IgD-negative memory B cell (primary cell): ENCODE results near the gene EBF3. TPM values are rescaled to one million over a fixed set of nuclear protein-coding genes. Genes with fewer than 3 reads are reported as not detected.
A peak's percentile ranks its signal among the peaks of the same experiment; 100 is the strongest.

ENCODE experiments used
- H3K27ac Mint-ChIP-seq, 3 donors: one replicate each; pipeline ENCODE4 v1.8.0; 2020 to 2022; ENCODE audit warnings: mild to moderate bottlenecking in 3 of 3, mixed read lengths in 3 of 3, moderate library complexity in 1 of 3
- H3K27me3 Mint-ChIP-seq: one replicate; pipeline ENCODE4 v1.8.0; 2021; ENCODE audit warnings: mixed read lengths
- H3K36me3 Mint-ChIP-seq: one replicate; pipeline ENCODE4 v1.8.0; 2020; ENCODE audit warnings: mild to moderate bottlenecking, mixed read lengths
- H3K4me1 Mint-ChIP-seq, 3 donors: one replicate each; pipeline ENCODE4 v1.8.0; 2020 to 2022; ENCODE audit warnings: mixed read lengths in 3 of 3, mild to moderate bottlenecking in 1 of 3
- H3K4me3 Mint-ChIP-seq, 4 donors: one replicate each; pipeline ENCODE4 v1.8.0; 2020 to 2022; ENCODE audit warnings: mild to moderate bottlenecking in 4 of 4, mixed read lengths in 4 of 4, moderate library complexity in 3 of 4
- H3K9me3 Mint-ChIP-seq, 3 donors: one replicate each; pipeline ENCODE4 v1.8.0; 2020 to 2021; ENCODE audit warnings: mixed read lengths in 3 of 3, mild to moderate bottlenecking in 1 of 3
- polyA plus RNA-seq: library from polyadenylated mRNA; unstranded; fragments of 300-500 nt; fragmentation: Illumina TruSeq; gene quantifications from one replicate; pipeline ENCODE4 v1.2.3, GENCODE V29; 2021

EBF3 gene
- polyA plus RNA-seq, 1 donor from 2014 or later = not detected

GRCh38 chr10:129909531-129910256 lies 54.4 kb downstream of the EBF3 start:
- Mint-ChIP-seq H3K4me1 (no peaks in the 10 kb centered on the region), H3K9me3 (no peaks in the 10 kb centered on the region), H3K27me3 (no peaks in the 10 kb centered on the region), H3K36me3 (no peaks in the 10 kb centered on the region), H3K4me3 (no peak overlapping the region), H3K27ac (no peak overlapping the region)

DNA sequence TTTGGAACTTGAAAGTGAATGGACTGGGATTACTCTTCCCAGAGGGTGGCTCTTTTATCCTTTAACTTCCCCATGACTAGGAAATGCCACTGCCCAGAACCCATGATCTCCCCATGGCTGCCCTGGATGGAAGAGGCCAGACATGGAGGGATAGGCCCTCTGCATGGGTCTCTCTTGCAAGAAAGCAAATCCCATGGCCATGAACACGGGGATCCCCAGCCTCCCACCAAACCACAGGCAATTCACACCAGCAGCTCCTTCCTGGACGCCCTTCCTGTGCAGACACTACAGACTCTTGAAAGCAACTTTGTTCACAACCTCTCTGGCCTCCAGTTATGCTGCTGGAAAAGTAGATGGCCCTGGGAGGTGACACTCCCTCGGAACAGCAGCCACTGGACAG lies 55.0 kb downstream of the EBF3 start:
- H3K9me3 Mint-ChIP-seq = no peaks in the 10 kb centered on the region
- H3K27me3 Mint-ChIP-seq = no peaks in the 10 kb centered on the region
- H3K27ac Mint-ChIP-seq = no peak overlapping the region
- H3K4me3 Mint-ChIP-seq = no peak overlapping the region
- H3K4me1 Mint-ChIP-seq = no peaks in the 10 kb centered on the region
- no peaks in the 10 kb centered on the region for H3K36me3 Mint-ChIP-seq

DNA sequence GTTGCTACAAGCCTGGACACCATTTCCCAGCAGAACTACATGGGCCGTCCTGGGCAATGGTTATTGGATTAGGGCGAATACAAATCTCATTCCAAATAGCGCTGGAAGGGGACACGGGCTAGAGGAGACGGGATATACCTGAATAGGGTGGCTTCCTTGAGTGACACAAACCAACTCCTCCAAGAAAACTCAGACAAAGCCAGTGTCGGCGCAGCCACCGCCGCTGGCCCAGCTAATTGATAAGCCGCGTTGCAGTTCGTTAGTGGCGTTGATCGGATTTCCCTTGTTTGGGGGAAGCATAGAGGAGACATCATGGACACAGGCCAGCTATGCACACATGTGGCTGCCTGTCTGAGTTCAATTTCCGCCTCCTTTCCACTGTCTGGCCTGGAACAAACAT lies 55.7 kb downstream of the EBF3 start:
- Mint-ChIP-seq H3K36me3 (no peaks in the 10 kb centered on the region), H3K4me3 (no peak overlapping the region), H3K9me3 (no peaks in the 10 kb centered on the region), H3K27me3 (no peaks in the 10 kb centered on the region), H3K27ac (no peak overlapping the region), H3K4me1 (no peaks in the 10 kb centered on the region)

DNA sequence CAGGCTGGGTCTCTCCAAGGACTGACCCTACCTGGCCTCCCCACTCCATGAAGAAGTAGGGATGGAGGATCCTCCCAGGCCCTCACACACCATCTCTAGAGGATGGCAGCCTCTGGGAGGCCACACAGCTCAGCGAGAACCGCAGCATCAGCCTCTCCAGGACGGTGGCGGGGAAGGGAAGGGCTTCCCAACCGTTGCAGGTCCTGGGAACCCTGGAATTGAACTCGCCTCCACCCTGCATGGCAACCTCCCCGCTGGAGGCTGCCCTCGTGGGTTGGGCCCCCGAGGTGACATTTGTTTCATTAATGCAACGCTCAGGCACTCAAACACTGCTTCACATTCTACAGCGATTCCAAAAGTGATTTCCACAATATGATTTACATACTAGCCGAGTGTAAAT lies 58.5 kb downstream of the EBF3 start:
- H3K4me3 Mint-ChIP-seq = no peak overlapping the region
- no peaks in the 10 kb centered on the region for H3K27me3 Mint-ChIP-seq
- H3K9me3 Mint-ChIP-seq = no peaks in the 10 kb centered on the region
- H3K36me3 Mint-ChIP-seq = no peaks in the 10 kb centered on the region
- no peaks in the 10 kb centered on the region for H3K4me1 Mint-ChIP-seq
- no peak overlapping the region for H3K27ac Mint-ChIP-seq

DNA sequence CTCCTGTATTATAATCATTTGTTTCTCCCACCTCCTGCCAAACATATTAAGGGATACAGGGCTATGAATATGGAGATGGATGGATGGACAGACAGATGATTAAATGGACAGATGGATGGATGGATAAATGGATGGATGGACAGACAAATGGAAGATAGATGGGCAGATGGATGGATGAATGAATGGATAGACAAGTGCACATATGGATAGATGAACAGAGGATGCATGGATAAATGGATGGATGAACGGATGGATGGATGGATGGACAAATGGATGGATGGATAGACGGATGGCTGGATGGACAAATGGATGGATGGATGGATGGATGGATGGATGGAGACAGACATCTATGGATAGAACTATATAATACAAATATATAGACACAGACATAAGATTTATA lies 59.8 kb downstream of the EBF3 start:
- Mint-ChIP-seq H3K27me3 (no peaks in the 10 kb centered on the region), H3K36me3 (no peaks in the 10 kb centered on the region), H3K27ac (no peak overlapping the region), H3K4me1 (peaks cover 0 to 2% (median 0%) of the 10 kb centered on the region in 3 donors), H3K4me3 (no peak overlapping the region), H3K9me3 (no peaks in the 10 kb centered on the region)

DNA sequence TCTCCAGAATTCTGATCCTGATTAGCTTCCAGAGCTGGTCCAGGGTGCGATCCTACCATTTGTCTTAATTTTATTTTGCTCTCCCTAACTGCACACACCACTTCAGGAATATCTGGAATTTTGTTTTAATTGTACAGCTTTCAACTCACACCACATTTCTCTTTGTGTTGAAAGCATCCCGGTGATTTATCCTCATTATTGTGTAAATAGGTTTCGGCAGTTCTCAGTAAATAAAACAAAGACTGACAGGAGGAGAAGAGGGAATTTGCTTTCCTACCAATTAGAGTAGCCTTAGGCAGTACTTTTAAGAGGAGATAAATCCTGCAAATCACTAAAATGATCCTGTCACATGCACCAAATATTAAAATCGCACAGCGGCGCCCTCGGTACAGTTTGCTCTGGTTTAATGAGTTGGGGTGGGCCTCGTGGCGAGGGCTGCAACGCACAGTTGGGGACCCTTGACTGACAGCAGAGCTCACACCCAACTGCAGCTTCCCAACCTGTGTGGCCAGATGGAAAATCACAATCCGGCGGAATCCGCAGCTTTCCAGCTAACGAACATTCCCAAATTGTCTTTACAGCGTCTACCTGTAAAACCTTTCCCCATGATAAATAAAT lies 62.6 kb downstream of the EBF3 start:
- peaks cover 0 to 2% (median 0%) of the 10 kb centered on the region in 3 donors for H3K4me1 Mint-ChIP-seq
- H3K27me3 Mint-ChIP-seq = peaks cover 9% of the 10 kb centered on the region

DNA sequence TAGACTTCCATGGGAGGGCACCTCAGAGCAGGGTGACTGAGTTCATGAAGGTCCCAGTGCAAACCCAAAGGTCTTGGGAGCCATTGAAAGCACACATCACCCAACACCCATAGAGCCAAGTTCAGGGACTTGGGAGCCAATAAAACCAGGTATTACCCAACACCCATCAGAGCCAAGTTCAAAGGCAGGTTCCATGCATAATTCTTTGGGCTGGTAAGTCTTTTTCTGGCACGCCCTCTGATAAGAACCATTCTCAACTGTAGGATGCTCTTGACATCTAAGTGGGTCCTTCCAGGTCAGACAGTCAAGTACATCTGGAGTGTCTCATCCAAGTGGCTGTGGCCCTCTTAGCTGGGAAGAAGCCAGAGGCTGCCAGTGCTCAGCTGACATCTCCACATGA lies 63.2 kb downstream of the EBF3 start:
- Mint-ChIP-seq H3K4me3 (no peak overlapping the region), H3K4me1 (peaks cover 0 to 2% (median 0%) of the 10 kb centered on the region in 3 donors), H3K27me3 (peaks cover 9% of the 10 kb centered on the region), H3K36me3 (no peaks in the 10 kb centered on the region), H3K27ac (no peak overlapping the region), H3K9me3 (no peaks in the 10 kb centered on the region)

More for the DNA sequence above, 62.6 kb downstream of the EBF3 start:
- Mint-ChIP-seq H3K9me3 (no peaks in the 10 kb centered on the region), H3K36me3 (no peaks in the 10 kb centered on the region), H3K4me3 (no peak overlapping the region), H3K27ac (no peak overlapping the region)

DNA sequence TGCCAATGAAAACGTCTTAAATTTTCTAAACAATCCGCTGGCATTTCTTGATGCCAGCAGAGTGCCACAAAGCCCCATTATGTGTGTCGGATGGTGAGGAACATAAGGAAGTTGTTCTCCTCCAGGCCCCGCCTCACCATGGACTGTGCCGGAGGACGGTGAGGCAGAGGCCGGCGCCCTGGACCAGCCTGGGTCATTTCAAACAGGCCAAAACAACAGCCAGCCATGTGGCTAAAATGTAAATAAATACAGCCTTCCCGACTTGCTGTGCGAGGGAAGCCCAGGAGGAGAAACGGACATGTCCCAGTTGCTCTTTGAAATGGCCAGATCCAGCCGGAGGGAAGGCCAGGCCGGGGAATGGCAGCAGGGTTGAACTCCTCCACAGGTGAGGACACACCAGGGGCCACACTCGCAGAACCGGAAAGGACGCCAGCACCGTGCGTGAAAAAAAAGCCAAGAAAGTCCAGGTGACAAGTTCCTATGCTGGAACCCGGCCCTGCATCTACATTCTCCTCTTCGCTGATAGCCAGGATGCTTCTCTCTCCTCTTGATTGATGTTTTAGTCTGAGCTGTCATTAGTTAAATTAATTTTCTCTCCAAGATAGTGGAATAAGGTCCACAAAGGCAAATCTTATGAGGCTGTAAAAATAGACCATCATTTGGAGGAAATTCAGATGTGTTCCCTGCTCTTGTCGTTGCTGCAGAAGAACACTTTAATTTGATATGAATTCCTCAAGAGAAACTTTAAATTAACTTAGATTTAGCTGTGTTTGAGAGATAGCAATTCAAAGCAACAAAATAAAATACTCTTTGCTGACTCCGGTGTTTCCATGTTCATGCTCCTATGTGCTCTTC lies 64.6 kb downstream of the EBF3 start:
- peaks cover 9% of the 10 kb centered on the region for H3K27me3 Mint-ChIP-seq
- H3K9me3 Mint-ChIP-seq = no peaks in the 10 kb centered on the region
- H3K36me3 Mint-ChIP-seq = no peaks in the 10 kb centered on the region
- H3K4me1 Mint-ChIP-seq = peaks cover 0 to 2% (median 0%) of the 10 kb centered on the region in 3 donors
- no peak overlapping the region for H3K4me3 Mint-ChIP-seq
- peak overlapping the region in 1 of 3 donors; percentile 69 for H3K27ac Mint-ChIP-seq

- H3K27ac Mint-ChIP-seq = no peak overlapping the region
- H3K4me1 Mint-ChIP-seq = peaks cover 0 to 2% (median 0%) of the 10 kb centered on the region in 3 donors
- no peaks in the 10 kb centered on the region for H3K36me3 Mint-ChIP-seq
- H3K4me3 Mint-ChIP-seq = no peak overlapping the region
- no peaks in the 10 kb centered on the region for H3K9me3 Mint-ChIP-seq
- H3K27me3 Mint-ChIP-seq = peaks cover 9% of the 10 kb centered on the region
Observed at GRCh38 chr10:129898706-129899268, 65.3 kb downstream of the EBF3 start.

- H3K4me1 Mint-ChIP-seq = peaks cover 0 to 2% (median 0%) of the 10 kb centered on the region in 3 donors
- H3K9me3 Mint-ChIP-seq = no peaks in the 10 kb centered on the region
- H3K27me3 Mint-ChIP-seq = peaks cover 9% of the 10 kb centered on the region
- no peak overlapping the region for H3K27ac Mint-ChIP-seq
- no peak overlapping the region for H3K4me3 Mint-ChIP-seq
- H3K36me3 Mint-ChIP-seq = no peaks in the 10 kb centered on the region
Observed at GRCh38 chr10:129897871-129898626, 66.0 kb downstream of the EBF3 start.

DNA sequence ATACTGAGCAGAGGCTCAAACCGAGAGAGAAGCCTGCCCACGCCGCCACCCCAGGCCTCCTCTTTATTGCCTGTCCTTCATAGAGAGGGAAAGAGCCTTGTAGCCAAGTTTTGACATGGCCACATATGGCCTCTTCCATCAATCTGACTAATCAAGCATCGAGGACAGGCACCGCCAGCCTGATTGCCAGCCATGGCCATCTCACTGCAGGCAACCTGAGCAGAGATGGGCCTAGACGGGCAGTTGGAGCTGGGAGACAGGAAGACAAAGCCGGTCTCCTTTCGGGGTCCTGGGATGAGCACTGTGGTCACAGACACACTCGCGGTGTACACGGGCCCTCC lies 67.2 kb downstream of the EBF3 start:
- no peak overlapping the region for H3K4me3 Mint-ChIP-seq
- H3K27me3 Mint-ChIP-seq = peaks cover 9% of the 10 kb centered on the region
- H3K9me3 Mint-ChIP-seq = no peaks in the 10 kb centered on the region
- H3K4me1 Mint-ChIP-seq = peaks cover 0 to 2% (median 0%) of the 10 kb centered on the region in 3 donors
- no peaks in the 10 kb centered on the region for H3K36me3 Mint-ChIP-seq
- H3K27ac Mint-ChIP-seq = no peak overlapping the region

GRCh38 chr10:129896136-129896859 lies 67.8 kb downstream of the EBF3 start:
- H3K4me1 Mint-ChIP-seq = peaks cover 0 to 2% (median 0%) of the 10 kb centered on the region in 3 donors
- H3K36me3 Mint-ChIP-seq = no peaks in the 10 kb centered on the region
- H3K27ac Mint-ChIP-seq = no peak overlapping the region
- H3K4me3 Mint-ChIP-seq = no peak overlapping the region
- no peaks in the 10 kb centered on the region for H3K9me3 Mint-ChIP-seq
- peaks cover 9% of the 10 kb centered on the region for H3K27me3 Mint-ChIP-seq

- H3K4me3 Mint-ChIP-seq = no peak overlapping the region
- peaks cover 2% of the 10 kb centered on the region for H3K36me3 Mint-ChIP-seq
- peaks cover 0 to 2% (median 0%) of the 10 kb centered on the region in 3 donors for H3K4me1 Mint-ChIP-seq
- H3K27me3 Mint-ChIP-seq = peaks cover 9% of the 10 kb centered on the region
- no peaks in the 10 kb centered on the region for H3K9me3 Mint-ChIP-seq
- no peak overlapping the region for H3K27ac Mint-ChIP-seq
Observed at GRCh38 chr10:129895811-129896135, 68.3 kb downstream of the EBF3 start.

DNA sequence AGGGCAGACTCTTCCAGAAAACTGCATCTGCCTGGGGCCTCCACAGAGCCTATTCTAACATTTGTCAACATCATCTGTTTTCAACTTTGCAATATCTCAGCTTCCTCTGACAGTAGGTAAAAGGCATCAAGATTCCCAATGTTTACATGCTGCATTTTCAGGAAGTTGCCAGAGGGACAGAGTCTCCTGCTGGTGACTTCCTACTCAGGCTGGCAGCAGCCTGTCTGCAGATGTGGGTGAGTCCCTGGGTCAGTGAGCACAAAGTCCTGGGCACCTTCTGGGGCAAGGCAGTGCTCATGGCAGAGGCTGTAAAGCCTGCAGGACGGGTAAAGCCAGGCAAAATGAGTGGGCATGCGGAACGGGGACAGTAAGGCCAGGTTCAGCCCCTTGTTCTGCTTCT lies 69.4 kb downstream of the EBF3 start:
- Mint-ChIP-seq H3K36me3 (peaks cover 2% of the 10 kb centered on the region), H3K4me3 (no peak overlapping the region), H3K9me3 (no peaks in the 10 kb centered on the region), H3K27ac (no peak overlapping the region), H3K27me3 (peaks cover 9% of the 10 kb centered on the region), H3K4me1 (peaks cover 0 to under 1% (median 0%) of the 10 kb centered on the region in 3 donors)
